Suprapubic skin (tissue), 4 donors: ENCODE data around the gene TNFRSF19. TPM values are rescaled to one million over a fixed set of nuclear protein-coding genes. Genes with fewer than 3 reads are reported as not detected.
"Not testable (repeated sequence)": the region's sequence is repeated elsewhere in the genome, so short reads cannot be mapped to it uniquely, and the experiment has no call there.

ENCODE experiments used
- DNase-seq, 2 donors: peaks; one replicate each; pipeline ENCODE4 v3.0.0-alpha.2; 2019; ENCODE audit warnings: low spot score in 2 of 2
- H3K27ac ChIP-seq: fragments of 200-600 bp; sonication (generic); one replicate; pipeline ENCODE4 v1.5.1; 2019
- H3K27me3 ChIP-seq: fragments of 200-600 bp; sonication (generic); one replicate; pipeline ENCODE4 v1.5.1; 2019
- H3K36me3 ChIP-seq: fragments of 200-600 bp; sonication (generic); one replicate; pipeline ENCODE4 v1.5.1; 2019
- H3K4me1 ChIP-seq: fragments of 200-600 bp; sonication (generic); one replicate; pipeline ENCODE4 v1.5.1; 2019
- H3K4me3 ChIP-seq: fragments of 200-600 bp; sonication (generic); one replicate; pipeline ENCODE4 v1.5.1; 2019; ENCODE audit warnings: mild to moderate bottlenecking
- H3K9me3 ChIP-seq: fragments of 200-600 bp; sonication (generic); one replicate; pipeline ENCODE4 v1.5.1; 2019
- EP300 ChIP-seq: sonication (generic); formaldehyde crosslinking; IDR thresholded peaks from one replicate; pipeline ENCODE4 v1.6.1; 2017; ENCODE audit warnings: antibody characterized with exemption
- POLR2A ChIP-seq, 2 donors: fragments of 450-650 bp; IDR thresholded peaks; one replicate each; pipeline ENCODE4 v1.6.1; 2017; ENCODE audit warnings: antibody characterized with exemption in 2 of 2, mild to moderate bottlenecking in 2 of 2, moderate library complexity in 2 of 2
- POLR2AphosphoS5 ChIP-seq, 3 donors: sonication (generic); formaldehyde crosslinking; IDR thresholded peaks; one replicate each; pipeline ENCODE4 v1.6.1; 2017; ENCODE audit warnings: antibody characterized with exemption in 3 of 3
- WGBS: methylation state at CpG from one replicate; pipeline ENCODE4 v1.1.5; 2018; 5-methylcytosine and 5-hydroxymethylcytosine counted together
- total RNA-seq, 4 donors: library from RNA; depleted of rRNA; stranded (reverse); fragments of >200 nt; gene quantifications; one replicate each; pipeline ENCODE4 v1.1.0, GENCODE V29; 2016
- TF ChIP-seq, protein P1 (sequence below), 2 donors: fragments of 200-600 bp in 1 of 2; fragments of 450-650 bp in 1 of 2; sonication (generic) in 1 of 2; IDR thresholded peaks; one replicate each; pipeline ENCODE4 v1.5.1; 2016 to 2019; ENCODE audit warnings: antibody characterized with exemption in 2 of 2, mild to moderate bottlenecking in 1 of 2, moderate library complexity in 1 of 2

Gene TNFRSF19
- total RNA-seq, 4 donors from 2014 or later, result 74.6 to 100 (median 78.5) TPM

DNA sequence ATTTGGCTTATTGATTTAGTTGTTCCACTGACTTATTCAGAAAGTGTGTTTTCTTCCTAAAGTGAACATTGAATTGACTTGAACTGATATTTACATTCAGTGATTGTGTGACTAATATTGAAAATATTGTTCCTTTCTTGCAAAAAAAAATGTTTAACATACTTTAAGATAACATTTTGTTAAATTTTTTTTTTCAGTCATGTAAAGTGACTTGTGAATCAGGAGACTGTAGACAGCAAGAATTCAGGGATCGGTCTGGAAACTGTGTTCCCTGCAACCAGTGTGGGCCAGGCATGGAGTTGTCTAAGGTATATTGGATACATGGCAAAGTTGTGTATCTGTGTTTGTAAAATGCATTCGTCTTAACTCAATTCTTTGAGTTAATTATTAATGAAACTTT, 22.9 kb downstream of the TNFRSF19 start:
- peaks cover 3% of the 10 kb centered on the region for H3K4me1 ChIP-seq
- no peak overlapping the region for H3K27ac ChIP-seq
- H3K4me3 ChIP-seq, result no peak overlapping the region
- no peaks in the 10 kb centered on the region for H3K27me3 ChIP-seq
- no peak for TF ChIP-seq POLR2AphosphoS5 (IDR thresholded peaks at IDR 0.05)
- H3K9me3 ChIP-seq, result no peaks in the 10 kb centered on the region
- WGBS, result 93% methylated on average over 2 of the region's 2 CpGs
- DNase-seq, result no peak
- H3K36me3 ChIP-seq, result peaks cover 22% of the 10 kb centered on the region

DNA sequence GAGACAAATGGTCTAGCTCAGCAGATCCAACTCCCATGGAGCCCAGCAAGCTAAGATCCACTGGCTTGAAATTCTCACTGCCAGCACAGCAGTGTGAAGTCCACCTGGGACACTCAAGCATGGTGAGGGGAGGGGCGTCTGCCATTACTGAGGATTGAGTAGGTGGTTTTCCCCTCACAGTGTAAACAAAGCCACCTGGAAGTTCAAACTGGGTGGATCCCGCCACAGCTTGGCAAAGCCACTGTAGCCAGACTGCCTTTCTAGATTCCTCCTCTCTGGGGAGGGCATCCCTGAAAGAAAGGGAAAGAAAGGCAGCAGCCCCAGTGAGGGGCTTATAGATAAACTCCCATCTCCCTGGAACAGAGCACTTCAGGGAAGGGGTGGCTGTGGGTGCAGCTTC, 24.1 kb downstream of the TNFRSF19 start:
- H3K27ac ChIP-seq, H3K4me3 ChIP-seq, H3K9me3 ChIP-seq, DNase-seq, H3K4me1 ChIP-seq, H3K27me3 ChIP-seq: not testable (repeated sequence)
- WGBS, result 93% methylated on average over 2 of the region's 2 CpGs
- peaks cover 22% of the 10 kb centered on the region for H3K36me3 ChIP-seq

DNA sequence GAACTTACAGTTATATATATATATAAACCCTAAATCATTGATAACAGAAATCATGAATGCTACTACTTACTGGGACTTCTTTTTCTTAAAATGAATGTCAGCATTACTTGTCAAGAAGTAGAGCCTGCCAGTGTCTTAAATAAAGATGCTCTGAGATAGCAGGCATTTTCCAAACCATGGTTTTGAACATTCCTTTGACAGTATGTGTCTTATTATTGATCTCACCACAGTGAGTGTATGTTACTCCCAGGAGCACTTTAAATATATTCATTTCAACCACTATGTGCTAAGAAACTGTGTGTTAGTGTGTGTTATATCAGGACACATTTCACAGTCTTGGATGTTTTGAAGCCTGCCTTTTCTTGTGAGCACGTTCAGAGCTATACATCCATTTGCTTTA, 28.2 kb downstream of the TNFRSF19 start:
- DNase-seq, result no peak
- Histone ChIP-seq H3K9me3 (no peaks in the 10 kb centered on the region), H3K27me3 (no peaks in the 10 kb centered on the region), H3K27ac (no peak overlapping the region), H3K4me3 (no peak overlapping the region), H3K36me3 (peaks cover 16% of the 10 kb centered on the region), H3K4me1 (no peaks in the 10 kb centered on the region)
- TF ChIP-seq, protein P1, sequence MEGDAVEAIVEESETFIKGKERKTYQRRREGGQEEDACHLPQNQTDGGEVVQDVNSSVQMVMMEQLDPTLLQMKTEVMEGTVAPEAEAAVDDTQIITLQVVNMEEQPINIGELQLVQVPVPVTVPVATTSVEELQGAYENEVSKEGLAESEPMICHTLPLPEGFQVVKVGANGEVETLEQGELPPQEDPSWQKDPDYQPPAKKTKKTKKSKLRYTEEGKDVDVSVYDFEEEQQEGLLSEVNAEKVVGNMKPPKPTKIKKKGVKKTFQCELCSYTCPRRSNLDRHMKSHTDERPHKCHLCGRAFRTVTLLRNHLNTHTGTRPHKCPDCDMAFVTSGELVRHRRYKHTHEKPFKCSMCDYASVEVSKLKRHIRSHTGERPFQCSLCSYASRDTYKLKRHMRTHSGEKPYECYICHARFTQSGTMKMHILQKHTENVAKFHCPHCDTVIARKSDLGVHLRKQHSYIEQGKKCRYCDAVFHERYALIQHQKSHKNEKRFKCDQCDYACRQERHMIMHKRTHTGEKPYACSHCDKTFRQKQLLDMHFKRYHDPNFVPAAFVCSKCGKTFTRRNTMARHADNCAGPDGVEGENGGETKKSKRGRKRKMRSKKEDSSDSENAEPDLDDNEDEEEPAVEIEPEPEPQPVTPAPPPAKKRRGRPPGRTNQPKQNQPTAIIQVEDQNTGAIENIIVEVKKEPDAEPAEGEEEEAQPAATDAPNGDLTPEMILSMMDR (IDR thresholded peaks at IDR 0.05), result no peak
- no peak for TF ChIP-seq POLR2AphosphoS5 (IDR thresholded peaks at IDR 0.05)
- TF ChIP-seq POLR2A (IDR thresholded peaks at IDR 0.05), result no peak
- no peak for TF ChIP-seq EP300
- 77% methylated on average over 1 of the region's 1 CpG for WGBS

DNA sequence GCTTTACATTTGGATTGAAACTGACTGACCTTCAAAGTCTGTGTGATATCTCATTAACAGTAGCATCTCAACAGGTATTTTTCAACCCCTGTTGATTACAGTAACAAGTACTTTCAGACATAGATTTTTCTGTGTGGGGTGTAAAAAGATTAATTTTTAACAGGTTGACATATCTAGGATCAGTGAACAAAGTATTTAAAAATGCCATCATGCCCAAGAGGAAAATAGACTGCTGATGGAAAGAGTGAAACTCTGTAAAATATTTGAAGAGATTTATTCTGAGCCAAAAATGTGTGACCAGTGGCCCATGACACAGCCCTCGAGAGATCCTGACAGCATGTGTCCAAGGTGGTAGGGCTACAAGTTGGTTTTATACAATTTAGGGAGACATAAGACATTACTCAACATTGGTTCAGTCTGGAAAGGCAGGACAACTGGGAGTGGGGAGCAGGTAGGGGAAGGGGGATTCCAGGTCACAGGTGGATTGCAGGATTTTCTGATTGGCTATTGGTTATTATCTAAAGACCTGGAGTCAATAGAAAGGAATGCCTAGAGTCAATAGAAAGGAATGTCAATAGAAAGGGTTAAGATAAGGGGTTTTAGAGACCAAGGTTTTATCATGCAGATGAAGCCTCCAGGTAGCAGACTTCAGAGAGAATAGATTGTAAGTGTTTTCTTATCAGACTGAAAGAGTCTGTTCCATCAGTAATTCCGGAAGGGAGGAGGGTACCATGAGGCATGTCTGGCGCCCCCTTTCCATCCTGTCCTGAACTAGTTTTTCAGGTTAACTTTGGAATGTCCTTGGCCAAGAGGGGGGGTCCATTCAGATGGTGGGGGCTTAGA, 29.1 kb downstream of the TNFRSF19 start:
- DNase-seq, result no peak
- TF ChIP-seq, protein P1 (IDR thresholded peaks at IDR 0.05), result no peak
- TF ChIP-seq EP300 (no peak), POLR2AphosphoS5 (IDR thresholded peaks at IDR 0.05) (no peak), POLR2A (IDR thresholded peaks at IDR 0.05) (no peak)
- Histone ChIP-seq H3K9me3 (no peaks in the 10 kb centered on the region), H3K27ac (no peak overlapping the region), H3K36me3 (peaks cover 8% of the 10 kb centered on the region), H3K4me1 (no peaks in the 10 kb centered on the region), H3K27me3 (no peaks in the 10 kb centered on the region), H3K4me3 (no peak overlapping the region)
- WGBS, result 92% methylated on average over 3 of the region's 3 CpGs

DNA sequence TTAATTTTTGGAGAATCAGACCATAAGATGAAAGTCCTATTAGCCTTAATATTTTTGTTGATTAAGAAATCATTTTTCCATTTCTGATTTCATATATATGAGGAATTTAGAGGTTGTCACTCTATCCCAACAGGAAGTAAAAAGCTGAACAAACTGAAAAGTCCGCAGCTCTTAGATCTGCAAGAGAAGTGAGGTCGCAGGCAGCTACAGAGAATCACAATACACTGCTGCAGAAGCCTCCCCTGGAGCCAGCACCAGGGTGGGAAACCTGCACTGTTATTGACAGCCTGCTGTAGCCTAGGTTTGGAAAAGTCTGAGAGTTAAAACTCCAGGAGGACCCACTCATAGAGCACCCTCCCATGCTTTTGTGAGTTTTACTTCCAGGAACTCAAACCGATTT, 29.9 kb downstream of the TNFRSF19 start:
- H3K9me3 ChIP-seq, result no peaks in the 10 kb centered on the region
- H3K27me3 ChIP-seq, result no peaks in the 10 kb centered on the region
- H3K36me3 ChIP-seq, result peaks cover under 1% of the 10 kb centered on the region
- H3K4me1 ChIP-seq, result no peaks in the 10 kb centered on the region
- H3K4me3 ChIP-seq, result no peak overlapping the region
- TF ChIP-seq, protein P1 (IDR thresholded peaks at IDR 0.05), result no peak
- TF ChIP-seq POLR2A (IDR thresholded peaks at IDR 0.05) (no peak), EP300 (no peak), POLR2AphosphoS5 (IDR thresholded peaks at IDR 0.05) (no peak)
- 85% methylated on average over 3 of the region's 3 CpGs for WGBS
- H3K27ac ChIP-seq, result no peak overlapping the region
- DNase-seq, result no peak

DNA sequence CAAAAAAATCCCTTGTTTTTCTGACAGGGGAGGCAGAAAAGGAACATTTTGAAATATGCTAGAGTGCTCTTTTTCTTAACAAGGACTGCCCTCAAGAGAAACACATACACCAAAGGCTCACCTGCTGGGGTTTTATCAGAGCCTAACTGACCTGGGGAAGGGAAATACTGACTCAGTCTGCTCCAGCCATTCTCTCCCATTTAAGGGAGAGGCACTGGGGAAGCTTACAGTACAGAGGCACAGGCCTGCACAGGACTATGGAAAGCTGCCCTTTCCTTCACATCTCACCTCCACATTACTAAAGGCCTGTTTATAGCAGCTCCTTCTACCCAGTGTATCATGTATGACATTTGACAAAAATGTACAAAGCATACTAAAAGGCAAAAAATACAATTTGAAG, 30.3 kb downstream of the TNFRSF19 start:
- DNase-seq, result no peak
- no peaks in the 10 kb centered on the region for H3K36me3 ChIP-seq
- H3K4me3 ChIP-seq, result no peak overlapping the region
- no peaks in the 10 kb centered on the region for H3K27me3 ChIP-seq
- H3K4me1 ChIP-seq, result no peaks in the 10 kb centered on the region
- no peak overlapping the region for H3K27ac ChIP-seq
- TF ChIP-seq POLR2AphosphoS5 (IDR thresholded peaks at IDR 0.05) (no peak), EP300 (no peak), POLR2A (IDR thresholded peaks at IDR 0.05) (no peak)
- TF ChIP-seq, protein P1 (IDR thresholded peaks at IDR 0.05), result no peak
- no peaks in the 10 kb centered on the region for H3K9me3 ChIP-seq
